DOHH2 (cell line): Measurements from ENCODE around the gene TRIB2.
"Not testable (repeated sequence)": the region's sequence is repeated elsewhere in the genome, so short reads cannot be mapped to it uniquely, and the experiment has no call there.

Experiments used
- H3F3A ChIP-seq: fragments of 200-600 bp; sonication (generic), shearing (Covaris generic); 2 replicates; pipeline ENCODE4 v1.6.0; 2016; ENCODE audit warnings: antibody characterized with exemption, mild to moderate bottlenecking; ENCODE audit not compliant: control insufficient read depth, insufficient read depth
- H3K27ac ChIP-seq: fragments of 200-600 bp; sonication (generic); 2 replicates; pipeline ENCODE4 v1.5.1; 2014; ENCODE audit warnings: low read depth, mild to moderate bottlenecking, low read length, moderate library complexity
- H3K27me3 ChIP-seq: fragments of 200-600 bp; sonication (generic); 2 replicates; pipeline ENCODE4 v1.6.1; 2014; ENCODE audit warnings: mild to moderate bottlenecking, low read length, mixed read lengths; ENCODE audit not compliant: control insufficient read depth
- H3K36me3 ChIP-seq: fragments of 200-600 bp; sonication (generic); 2 replicates; pipeline ENCODE4 v1.6.1; 2014; ENCODE audit warnings: mild to moderate bottlenecking, low read length, moderate library complexity, mixed read lengths; ENCODE audit not compliant: control insufficient read depth
- H3K4me1 ChIP-seq: fragments of 200-600 bp; sonication (generic); 2 replicates; pipeline ENCODE4 v1.6.1; 2014; ENCODE audit warnings: mild to moderate bottlenecking, low read length, mixed read lengths; ENCODE audit not compliant: control insufficient read depth
- H3K4me2 ChIP-seq: fragments of 200-600 bp; sonication (generic); 2 replicates; pipeline ENCODE4 v1.6.0; 2014; ENCODE audit warnings: mild to moderate bottlenecking, low read length, moderate library complexity
- H3K4me3 ChIP-seq: fragments of 200-600 bp; sonication (generic); 2 replicates; pipeline ENCODE4 v1.5.1; 2014; ENCODE audit warnings: mild to moderate bottlenecking, low read length, mixed read lengths
- H3K79me2 ChIP-seq: fragments of 200-600 bp; sonication (generic); 2 replicates; pipeline ENCODE4 v1.6.1; 2014; ENCODE audit warnings: mild to moderate bottlenecking, low read length, mixed read lengths; ENCODE audit not compliant: control insufficient read depth
- H3K9me2 ChIP-seq: fragments of 200-600 bp; sonication (generic); replicated peaks from 2 replicates; pipeline ENCODE4 v1.6.1; 2014; ENCODE audit warnings: mild to moderate bottlenecking, low read length, mixed read lengths; ENCODE audit not compliant: control insufficient read depth
- H3K9me3 ChIP-seq: fragments of 200-600 bp; sonication (generic); 2 replicates; pipeline ENCODE4 v1.6.1; 2014; ENCODE audit warnings: antibody characterized with exemption, low read length, mixed read lengths; ENCODE audit not compliant: control insufficient read depth, insufficient read depth
- H4K20me1 ChIP-seq: fragments of 200-600 bp; sonication (generic); 2 replicates; pipeline ENCODE4 v1.6.0; 2014; ENCODE audit warnings: low read depth, mild to moderate bottlenecking, antibody characterized with exemption, low read length, moderate library complexity; ENCODE audit not compliant: control insufficient read depth, insufficient read depth
- CTCF ChIP-seq: fragments of 200-600 bp; sonication (generic); IDR thresholded peaks from one replicate; pipeline ENCODE4 v1.5.1; 2014; ENCODE audit warnings: antibody characterized with exemption, mild to moderate bottlenecking, low read depth, low read length; ENCODE audit not compliant: poor library complexity, severe bottlenecking
- EZH2phosphoT487 ChIP-seq: fragments of 200-600 bp; sonication (generic); IDR thresholded peaks from 2 replicates; pipeline ENCODE4 v1.6.1; 2017; ENCODE audit warnings: borderline replicate concordance, mild to moderate bottlenecking, antibody characterized with exemption, low read length, moderate library complexity, mixed read lengths

Gene TRIB2

GRCh38 chr2:12676771-12677170, 40.0 kb upstream of the TRIB2 start:
- H3K4me2 ChIP-seq: no peak overlapping the region
- no peaks in the 10 kb centered on the region for H3F3A ChIP-seq
- H3K4me3 ChIP-seq: no peak overlapping the region
- no peaks in the 10 kb centered on the region for H3K9me2 ChIP-seq
- H4K20me1 ChIP-seq: no peaks in the 10 kb centered on the region
- H3K27ac ChIP-seq: no peak overlapping the region
- H3K36me3 ChIP-seq: no peaks in the 10 kb centered on the region
- no peaks in the 10 kb centered on the region for H3K79me2 ChIP-seq
- TF ChIP-seq CTCF (no peak), EZH2phosphoT487 (no peak)
- H3K27me3 ChIP-seq: no peaks in the 10 kb centered on the region
- peaks cover 8% of the 10 kb centered on the region; the same call in 1 of the 2 replicates for H3K9me3 ChIP-seq
- H3K4me1 ChIP-seq: no peaks in the 10 kb centered on the region

GRCh38 chr2:12678186-12678585, 38.5 kb upstream of the TRIB2 start:
- Histone ChIP-seq H3K4me2 (no peak overlapping the region), H3K9me2 (no peaks in the 10 kb centered on the region), H3K4me3 (no peak overlapping the region), H3K27me3 (no peaks in the 10 kb centered on the region), H3K79me2 (no peaks in the 10 kb centered on the region), H3K27ac (no peak overlapping the region), H3K4me1 (no peaks in the 10 kb centered on the region), H3K36me3 (no peaks in the 10 kb centered on the region), H3K9me3 (peaks cover 8% of the 10 kb centered on the region; the same call in 1 of the 2 replicates), H3F3A (no peaks in the 10 kb centered on the region), H4K20me1 (no peaks in the 10 kb centered on the region)
- TF ChIP-seq EZH2phosphoT487 (no peak), CTCF (no peak)

- Histone ChIP-seq H3F3A (no peaks in the 10 kb centered on the region), H3K79me2 (no peaks in the 10 kb centered on the region), H3K4me3 (no peak overlapping the region), H3K36me3 (no peaks in the 10 kb centered on the region), H3K27me3 (no peaks in the 10 kb centered on the region), H3K4me1 (no peaks in the 10 kb centered on the region), H3K27ac (no peak overlapping the region), H3K9me3 (peaks cover 8% of the 10 kb centered on the region; the same call in 1 of the 2 replicates), H3K9me2 (no peaks in the 10 kb centered on the region), H4K20me1 (no peaks in the 10 kb centered on the region), H3K4me2 (no peak overlapping the region)
- TF ChIP-seq EZH2phosphoT487: no peak
- TF ChIP-seq CTCF: no peak
Measured at GRCh38 chr2:12679550-12680072, 37.1 kb upstream of the TRIB2 start.

- H3K79me2 ChIP-seq, H3K27ac ChIP-seq, H3K4me1 ChIP-seq, H3K27me3 ChIP-seq, H3K4me2 ChIP-seq, H3K4me3 ChIP-seq, H3K36me3 ChIP-seq, H3K9me2 ChIP-seq, H3K9me3 ChIP-seq, H4K20me1 ChIP-seq, H3F3A ChIP-seq: not testable (repeated sequence)
Measured at GRCh38 chr2:12680115-12680514, 36.6 kb upstream of the TRIB2 start.
